RPMI7951 (cell line): Measurements from ENCODE around the gene CUTA. TPM values are rescaled to one million over a fixed set of nuclear protein-coding genes. Genes with fewer than 3 reads are reported as not detected.
"Not testable (repeated sequence)": the region's sequence is repeated elsewhere in the genome, so short reads cannot be mapped to it uniquely, and the experiment has no call there.

ENCODE experiments used
- DNase-seq: peaks from one replicate; pipeline ENCODE4 v3.0.0-alpha.2; 2012; ENCODE audit warnings: low read depth
- total RNA-seq: library from RNA; depleted of rRNA; stranded (reverse); fragments of >200 nt; shearing (Covaris generic); gene quantifications from 2 replicates; pipeline ENCODE4 v1.2.3, GENCODE V29; 2014

CUTA gene
- total RNA-seq, 1 experiment from 2014 or later = 250 TPM

DNA sequence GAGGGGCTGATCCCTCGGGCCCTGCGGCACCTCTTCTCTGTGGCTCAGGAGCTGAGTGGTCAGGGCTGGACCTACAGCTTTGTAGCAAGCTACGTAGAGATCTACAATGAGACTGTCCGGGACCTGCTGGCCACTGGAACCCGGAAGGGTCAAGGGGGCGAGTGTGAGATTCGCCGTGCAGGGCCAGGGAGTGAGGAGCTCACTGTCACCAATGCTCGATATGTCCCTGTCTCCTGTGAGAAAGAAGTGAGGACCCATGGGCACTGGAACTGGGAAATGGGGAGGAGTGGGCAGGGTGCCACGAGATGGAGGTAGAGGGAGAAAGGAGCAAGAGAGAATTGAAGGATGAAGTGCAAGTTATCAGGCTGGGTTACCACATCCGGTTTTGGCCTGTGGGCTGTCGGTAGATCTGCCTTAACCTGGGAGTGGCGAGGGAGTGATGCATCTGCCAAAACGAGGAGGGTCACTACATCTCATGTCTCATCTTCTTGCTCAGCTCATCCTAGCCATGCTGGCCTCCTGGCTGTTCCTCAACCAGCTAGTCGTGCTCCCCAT is 12.4 kb downstream of the CUTA start:
- no peak for DNase-seq

DNA sequence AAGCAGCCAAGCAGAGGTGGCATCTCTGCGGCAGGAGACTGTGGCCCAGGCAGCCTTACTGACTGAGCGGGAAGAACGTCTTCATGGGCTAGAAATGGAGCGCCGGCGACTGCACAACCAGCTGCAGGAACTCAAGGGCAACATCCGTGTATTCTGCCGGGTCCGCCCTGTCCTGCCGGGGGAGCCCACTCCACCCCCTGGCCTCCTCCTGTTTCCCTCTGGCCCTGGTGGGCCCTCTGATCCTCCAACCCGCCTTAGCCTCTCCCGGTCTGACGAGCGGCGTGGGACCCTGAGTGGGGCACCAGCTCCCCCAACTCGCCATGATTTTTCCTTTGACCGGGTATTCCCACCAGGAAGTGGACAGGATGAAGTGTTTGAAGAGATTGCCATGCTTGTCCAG is 13.0 kb downstream of the CUTA start:
- DNase-seq = no peak

DNA sequence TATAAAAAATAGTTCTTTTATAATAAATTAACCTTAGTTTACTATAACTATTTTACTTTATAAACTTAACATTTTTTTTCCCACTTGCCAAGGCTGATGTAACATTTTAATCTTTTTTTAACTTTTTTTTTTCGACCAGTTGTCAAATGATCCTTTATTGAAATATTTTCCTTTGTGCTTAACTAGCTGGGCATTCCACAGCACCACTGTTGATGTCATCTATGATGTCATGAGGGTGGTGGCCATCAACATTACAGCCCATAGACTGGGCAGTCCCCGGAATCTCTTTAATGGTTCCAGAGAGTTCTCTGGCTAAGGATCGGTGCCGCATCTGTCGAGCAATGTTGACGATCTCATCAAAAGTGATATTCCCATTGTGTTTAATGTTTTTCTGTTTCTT is 18.0 kb downstream of the CUTA start:
- DNase-seq = not testable (repeated sequence)

DNA sequence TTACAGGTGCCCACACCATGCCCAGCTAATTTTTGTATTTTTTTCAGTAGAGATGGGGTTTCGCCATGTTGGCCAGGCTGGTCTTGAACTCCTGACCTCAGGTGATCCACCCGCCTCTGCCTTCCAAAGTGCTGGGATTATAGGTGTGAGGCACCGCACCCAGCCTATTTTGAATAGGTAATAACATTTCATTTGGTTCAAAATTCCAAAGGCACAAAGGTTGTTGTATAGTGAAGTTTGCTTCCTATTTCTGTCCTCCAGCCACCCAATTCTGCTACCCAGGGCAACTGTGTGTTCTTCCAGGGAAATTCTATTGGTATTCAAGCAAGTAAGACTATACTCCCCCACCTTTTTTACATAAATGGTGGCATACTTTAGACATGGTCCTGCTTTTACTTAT is 19.3 kb downstream of the CUTA start:
- not testable (repeated sequence) for DNase-seq

DNA sequence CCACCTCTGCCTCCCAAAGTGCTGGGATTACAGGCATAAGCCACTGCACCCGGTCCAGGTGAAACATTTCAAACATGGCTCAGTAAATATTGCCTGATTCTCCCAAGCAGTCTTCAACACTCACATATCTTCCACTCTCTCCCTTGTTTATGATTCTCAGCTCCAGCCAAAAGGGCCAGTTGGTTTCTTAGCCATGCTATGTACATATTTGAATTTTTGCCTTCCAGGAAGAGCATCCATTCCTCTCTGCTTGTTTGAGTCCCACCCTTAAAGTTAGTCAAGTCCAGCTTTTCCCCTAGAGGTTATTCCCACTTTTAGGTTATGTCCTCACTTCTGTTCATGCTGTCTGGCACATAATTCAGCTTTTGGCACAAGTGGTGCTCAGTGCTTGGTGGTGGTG is 20.4 kb downstream of the CUTA start:
- no peak for DNase-seq

DNA sequence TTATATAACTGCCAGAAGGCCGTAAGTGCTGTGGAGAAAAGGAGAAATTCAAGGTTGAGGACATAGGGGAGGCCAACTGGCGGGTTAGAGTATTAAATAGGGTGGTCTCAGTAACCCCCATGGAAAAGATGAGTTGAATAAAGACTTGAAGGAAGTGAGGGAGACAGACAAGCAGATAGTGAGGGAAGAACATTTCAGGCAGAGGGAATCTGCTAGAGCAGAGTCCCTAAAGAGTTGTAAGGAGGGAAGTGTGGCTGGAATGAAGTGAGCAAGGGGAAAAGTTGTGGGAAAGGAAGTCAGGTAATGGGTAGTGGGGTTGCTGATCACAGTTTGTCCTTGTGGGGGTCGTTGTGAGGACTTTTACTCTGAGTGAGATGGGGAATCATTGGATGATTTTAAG is 24.9 kb downstream of the CUTA start:
- no peak for DNase-seq

DNA sequence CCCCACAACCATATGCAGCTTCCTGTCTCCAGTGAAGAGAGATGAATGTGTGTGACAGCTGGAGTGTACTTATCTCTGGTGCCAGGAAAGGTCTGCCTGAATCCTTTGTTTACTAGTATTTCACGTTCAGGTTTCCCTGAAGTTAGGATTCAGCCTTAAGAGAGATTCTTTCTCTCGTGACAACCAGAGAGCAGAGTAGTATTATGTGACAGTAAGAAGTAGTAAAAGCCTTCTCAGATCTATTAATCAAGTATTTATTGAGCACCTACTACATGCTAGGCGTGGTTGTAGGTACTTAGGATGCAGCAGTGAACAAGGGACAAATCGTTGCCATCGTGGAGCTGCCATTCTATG is 25.3 kb downstream of the CUTA start:
- peak; percentile 20 for DNase-seq

DNA sequence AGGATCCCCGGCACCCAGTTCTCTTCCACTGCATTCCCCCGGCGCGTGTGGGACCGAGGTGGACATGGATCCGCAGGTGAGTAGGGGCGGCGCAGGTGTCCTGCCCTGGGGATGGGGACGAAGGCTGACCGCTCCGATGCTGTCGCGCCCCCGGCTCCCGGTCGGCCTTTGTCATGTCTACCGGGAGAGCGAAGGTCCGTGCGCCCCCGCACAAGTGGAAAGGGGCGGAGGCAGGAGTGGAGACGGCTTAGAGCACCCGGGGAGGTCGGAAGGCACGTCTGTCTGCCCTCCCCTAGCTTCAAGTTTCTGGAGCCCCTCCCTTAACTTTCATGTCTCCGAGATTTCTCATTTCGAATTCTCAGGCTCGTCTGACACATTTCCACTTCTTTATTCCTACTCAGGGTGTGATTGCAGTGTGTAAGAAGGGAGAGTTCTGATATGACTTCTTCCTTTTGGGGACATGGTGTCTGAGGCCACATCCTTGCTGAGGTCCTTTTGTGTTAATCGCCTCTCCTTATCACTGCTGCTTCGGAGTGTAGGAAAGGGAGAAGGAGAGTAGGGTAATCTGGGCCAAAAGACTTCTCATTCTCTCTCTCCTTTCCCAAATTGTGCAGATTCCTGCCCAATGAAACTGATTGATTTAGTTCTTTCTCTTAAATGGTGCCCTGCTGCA is 25.8 kb downstream of the CUTA start:
- DNase-seq = peak; percentile 47

DNA sequence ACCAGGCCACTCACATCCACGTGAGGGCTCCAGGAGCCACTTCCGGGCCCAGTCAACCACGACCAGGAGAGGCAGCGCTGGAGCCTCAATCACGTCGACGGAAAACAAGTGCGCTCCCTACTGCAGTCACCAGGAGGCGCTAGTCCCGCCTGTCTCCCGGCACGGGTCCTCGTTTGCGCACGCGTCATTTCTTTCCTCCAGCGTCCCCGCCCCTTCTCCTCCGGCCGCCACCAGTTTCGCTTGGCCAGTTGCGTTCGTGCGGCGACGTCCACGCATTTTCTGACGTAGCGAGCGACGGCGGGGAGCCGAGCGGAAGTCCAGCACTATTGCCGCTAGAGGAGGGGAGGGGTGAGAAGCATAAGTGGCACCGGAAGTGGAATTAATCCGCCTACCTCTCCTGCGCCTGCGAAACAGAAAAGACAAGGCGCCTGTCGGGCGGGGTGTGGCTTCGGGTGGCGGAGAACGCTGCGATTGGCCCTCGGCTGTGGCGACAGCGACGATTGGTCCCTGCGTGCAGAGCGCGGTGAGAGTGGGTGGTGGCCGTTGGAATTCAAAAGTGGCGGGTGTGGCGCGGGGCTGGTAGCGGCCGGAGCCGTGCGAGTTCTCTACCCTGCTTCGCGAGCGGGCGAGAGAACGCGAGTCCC is 26.5 kb downstream of the CUTA start, which contains the start of gene KIFC1:
Gene KIFC1 (plus strand): TSS at position 546 of the 644 bp plus-strand sequence. CDS start 163 bp downstream, outside the sequence.
- DNase-seq = peak; percentile 100

DNA sequence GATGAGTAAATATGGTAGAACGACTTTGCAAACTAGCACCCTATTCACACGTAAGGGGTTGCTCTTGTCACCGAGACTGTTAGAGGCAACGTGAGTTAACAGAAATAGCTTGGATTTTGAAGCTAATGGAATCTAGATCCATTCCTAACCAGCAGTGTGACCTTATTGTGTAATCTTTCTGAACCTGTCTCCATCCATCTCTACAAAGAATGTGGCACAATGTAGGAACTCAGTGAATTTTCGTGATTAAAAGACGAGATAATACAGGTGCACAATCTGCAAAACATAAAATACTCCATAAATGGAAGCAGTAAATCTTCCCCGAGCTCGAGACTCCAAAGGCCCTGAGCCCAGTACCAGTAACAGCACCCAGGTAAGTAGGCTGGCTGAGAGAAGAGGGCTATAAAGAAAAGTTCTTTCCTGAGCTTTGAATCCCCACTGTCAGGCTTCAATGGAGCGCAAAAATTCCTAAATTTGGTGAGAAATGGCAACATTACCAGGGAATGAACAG is 27.1 kb downstream of the CUTA start:
- DNase-seq = no peak

DNA sequence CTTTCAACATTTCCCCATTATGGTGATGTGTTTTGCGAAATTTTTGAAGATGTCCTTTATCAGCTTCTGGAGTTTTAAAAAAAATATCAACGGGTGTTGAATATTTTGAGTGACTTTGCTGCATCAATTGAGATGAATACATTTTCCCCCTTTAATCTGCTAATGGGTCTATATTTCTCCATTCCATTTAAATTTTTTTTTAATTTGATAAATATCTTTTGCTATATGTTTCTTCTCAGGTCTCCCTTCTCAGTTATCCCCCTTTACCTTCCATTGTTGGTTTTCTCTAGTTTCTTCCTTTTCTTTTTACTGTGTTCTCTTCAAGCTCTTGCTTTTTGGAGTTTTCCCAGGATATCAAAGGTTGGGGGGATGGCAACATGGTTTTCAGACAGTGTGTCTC is 27.7 kb downstream of the CUTA start:
- no peak for DNase-seq

DNA sequence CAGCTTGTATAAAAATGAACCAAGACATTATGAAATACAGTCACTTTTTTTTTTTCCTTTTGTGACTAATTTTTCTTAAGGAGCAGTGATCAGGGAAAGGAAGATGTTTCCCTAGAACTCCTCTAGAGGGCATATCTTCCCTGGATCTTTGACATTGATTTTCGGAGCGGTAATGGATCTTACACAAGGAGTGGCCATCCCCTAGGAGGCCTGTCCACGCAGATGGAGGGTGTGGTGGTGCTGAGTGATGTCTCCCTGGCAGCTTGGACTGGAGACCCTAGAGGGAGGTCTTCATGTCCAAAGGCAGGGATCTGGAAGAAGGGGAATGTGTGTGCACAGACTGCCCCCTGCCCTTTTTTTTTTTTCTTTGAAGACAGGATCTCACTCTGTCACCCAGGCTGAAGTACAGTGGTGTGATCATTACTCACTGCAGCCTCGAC is 33.3 kb downstream of the CUTA start:
- DNase-seq = peak; percentile 71

DNA sequence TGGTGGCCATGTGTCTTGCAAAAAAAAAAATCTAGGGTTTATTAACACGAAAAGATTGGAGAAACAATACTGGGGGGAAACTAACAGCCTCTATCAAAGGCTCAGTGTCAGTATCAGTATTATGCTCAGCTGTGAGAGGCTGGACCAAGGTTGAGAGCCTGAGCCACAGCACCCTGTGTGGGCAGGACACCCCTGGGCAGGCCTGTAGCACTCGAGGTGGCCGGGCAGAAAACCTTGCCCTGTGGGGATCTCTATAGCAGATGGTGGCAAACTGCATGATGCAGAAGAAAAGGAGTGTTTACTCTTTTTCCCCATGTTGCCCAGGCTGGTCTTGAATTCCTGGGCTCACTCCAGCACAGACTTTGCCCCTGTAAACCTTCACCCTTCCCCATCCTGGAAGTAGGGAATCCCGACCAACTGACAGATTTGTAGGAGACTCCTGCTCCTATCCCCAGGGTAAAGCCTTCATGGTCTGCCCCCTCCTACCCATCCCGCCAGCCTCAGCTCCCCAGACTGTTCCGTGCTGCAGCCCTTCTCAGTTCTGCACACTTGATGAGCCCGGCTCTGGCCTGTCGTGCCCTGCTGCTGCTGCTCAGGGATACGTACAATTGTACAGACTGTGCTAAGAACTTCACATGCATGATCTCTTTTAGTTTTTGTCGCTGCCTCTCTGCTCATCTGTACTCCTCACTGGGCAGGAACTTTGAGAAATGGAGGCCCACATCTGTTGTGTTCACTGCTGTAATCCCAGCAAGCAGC is 34.3 kb downstream of the CUTA start:
- no peak for DNase-seq

DNA sequence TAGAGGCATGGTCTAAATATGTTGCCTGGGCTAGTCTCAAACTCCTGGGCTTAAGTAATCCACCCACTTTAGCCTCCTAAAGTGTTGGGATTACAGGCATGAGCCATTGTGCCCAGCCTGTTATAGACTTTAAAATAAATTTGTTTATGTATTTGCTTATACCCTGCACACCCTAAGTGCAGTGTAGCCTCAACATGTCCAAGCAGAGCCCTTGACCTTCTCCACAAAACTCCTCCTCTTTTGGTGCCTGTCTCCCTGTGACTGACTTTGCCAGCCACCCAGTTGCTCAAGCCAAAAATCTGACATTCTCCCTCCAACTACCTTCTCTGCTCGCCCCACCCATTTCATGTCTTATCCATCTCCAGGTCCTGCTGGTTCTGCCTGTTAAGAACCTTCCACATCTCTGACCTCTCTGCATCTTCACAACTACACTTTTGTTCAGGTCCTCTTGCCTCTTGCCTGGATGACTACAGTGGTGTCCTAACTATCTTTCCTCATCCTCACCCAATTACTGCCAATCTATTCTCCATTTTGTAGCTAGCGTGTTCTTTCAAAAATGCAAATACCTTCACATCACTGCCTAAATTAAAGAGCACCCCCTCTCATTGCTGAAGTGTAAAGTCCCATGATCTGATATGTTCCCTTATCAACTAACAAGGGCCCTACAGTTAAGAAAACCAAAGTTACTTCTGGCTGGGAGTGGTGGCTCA is 37.5 kb downstream of the CUTA start:
- no peak for DNase-seq

DNA sequence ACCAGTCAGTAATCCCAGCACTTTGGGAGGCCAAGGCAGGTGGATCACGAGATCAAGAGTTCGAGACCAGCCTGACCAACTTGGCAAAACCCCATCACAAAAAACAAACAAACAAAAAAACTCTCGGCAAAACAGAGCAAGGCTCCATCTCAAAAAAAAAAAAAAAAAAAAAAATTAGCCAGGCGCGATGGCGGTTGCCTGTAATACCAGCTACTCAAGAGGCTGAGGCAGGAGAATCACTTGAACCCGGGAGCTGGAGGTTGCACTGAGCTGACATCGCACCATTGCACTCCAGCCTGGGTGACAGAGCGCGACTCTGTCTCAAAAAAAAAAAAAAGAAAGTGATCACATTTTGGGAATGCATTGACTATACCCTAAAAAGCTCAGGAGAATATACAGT is 38.7 kb downstream of the CUTA start:
- DNase-seq = not testable (repeated sequence)

DNA sequence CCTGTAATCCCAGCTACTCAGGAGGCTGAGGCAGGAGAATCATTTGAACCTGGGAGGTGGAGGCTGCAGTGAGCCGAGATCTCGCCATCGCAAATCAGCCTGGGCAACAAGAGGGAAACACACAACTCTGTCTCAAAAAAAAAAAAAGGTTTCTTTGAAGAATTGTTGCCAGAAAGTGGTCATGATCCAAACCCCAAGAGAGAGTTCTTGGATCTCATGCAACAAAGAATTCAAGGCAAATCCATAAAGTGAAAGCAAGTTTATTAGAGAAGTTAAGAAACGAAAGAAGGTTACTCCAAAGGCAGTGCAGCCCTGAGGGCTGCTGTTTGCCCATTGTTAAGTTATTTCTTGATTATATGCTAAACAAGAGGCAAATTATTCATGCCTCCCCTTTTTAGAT is 40.7 kb downstream of the CUTA start:
- DNase-seq = no peak

DNA sequence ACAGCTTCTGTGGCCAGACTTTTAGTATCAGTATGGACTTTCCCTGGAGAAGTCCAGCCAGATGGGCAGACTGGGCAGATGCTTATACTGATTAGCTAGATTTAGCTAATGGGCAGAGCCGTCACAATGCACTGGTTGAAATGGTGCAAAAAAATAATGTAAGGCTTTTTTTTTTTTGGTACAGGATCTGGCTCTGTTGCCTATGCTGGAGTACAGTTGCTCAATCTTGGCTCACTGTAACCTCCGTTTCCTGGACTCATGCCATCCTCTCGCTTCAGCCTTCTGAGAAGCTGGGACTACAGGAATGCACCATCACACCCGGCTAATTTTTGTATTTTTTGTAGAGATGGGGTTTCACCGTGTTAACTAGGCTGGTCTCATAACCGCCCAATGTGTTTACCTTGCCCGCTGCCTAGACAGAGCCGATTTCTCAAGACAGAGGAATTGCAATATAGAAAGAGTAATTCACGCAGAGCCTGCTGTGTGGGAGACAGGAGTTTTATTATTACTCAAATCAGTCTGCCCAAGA is 42.7 kb downstream of the CUTA start:
- peak; percentile 73 for DNase-seq

DNA sequence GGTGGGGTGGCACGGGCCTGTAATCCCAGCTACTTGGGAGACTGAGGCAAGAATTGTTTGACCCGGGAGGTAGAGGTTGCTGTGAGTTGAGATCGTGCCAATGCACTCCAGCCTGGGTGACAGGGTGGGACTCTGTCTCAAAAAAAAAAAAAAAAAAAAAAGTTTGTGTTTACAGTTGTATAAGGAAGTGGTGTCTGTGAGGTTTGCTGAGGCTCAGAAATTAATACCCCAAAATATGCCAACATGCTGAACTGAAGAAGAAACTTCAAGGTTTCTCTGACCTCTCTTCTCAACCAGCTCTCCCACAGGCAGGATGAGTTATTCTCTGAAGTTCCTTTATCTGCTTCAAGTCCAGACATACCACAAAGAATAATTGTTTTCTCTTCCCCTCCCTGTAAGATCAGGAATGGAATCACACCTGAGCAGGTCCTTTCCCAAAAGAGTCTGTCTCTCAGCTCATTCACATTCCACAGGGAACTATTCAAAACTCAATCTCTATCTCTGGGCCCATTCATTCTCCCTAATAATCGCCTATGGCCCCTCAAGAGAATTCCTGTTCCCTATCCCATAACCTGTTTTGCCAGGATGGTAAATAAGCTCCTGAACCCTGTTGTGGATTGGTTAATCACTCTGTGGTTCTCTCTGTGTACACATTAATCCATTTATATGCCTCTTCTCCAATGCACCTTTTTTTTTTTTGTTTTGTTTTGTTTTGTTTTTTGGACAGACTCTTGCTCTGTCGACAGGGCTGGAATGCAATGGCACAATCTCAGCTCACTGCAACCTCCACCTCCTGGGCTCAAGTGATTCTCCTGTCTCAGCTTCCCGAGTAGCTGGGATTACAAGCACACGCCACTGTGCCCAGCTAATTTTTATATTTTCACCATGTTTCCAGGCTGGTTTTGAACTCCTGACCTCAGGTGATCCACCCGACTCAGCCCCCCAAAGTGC is 43.7 kb downstream of the CUTA start:
- no peak for DNase-seq

DNA sequence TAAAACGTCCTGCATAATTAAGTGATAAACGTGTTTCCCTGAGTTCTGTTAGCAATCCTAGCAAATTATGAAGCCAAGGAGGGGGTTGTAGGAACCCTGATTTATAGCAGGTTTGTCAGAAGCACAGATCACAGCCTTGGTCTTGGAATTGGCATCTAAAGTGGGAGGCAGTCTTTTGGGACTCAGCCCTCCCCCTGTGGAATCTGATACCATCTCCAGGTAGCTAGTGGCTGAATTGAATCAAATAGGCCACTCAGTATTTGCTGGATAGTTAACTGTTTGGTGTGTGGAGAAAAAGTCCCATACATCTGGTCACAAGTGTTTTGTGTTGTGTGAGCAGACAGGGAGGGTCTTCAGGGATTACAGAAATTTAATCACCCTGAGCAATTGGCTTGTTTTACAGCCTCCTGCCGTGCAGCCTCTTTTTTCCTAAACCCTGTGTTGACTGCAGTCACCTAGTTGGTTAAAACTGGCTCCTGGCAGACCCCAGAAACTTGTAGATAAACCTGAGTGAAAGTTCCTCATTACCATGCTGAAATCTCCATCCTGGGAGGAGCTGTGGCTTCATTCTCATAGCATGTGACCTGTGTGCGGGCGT is 45.3 kb downstream of the CUTA start:
- DNase-seq = no peak

DNA sequence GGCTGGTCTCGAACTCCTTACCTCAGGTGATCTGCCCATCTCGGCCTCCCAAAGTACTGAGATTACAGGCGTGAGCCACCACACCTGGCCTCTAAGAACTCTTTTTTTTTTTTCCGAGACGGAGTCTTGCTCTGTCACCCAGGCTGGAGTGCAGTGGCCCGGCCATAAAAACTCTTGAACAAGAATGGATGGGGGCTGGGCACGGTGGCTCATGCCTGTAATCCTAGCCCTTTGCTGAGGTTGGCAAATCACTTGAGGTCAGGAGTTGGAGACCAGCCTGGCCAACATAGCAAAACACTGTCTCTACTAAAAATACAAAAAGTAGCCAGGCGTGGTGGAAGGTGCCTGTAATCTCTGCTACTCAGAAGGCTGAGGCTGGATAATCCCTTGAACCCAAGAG is 46.0 kb downstream of the CUTA start:
- DNase-seq = not testable (repeated sequence)
